HG02588 (cell line): Measurements from ENCODE around the gene ARHGEF40.
"Not testable (repeated sequence)": the region's sequence is repeated elsewhere in the genome, so short reads cannot be mapped to it uniquely, and the experiment has no call there.

ENCODE experiments used
- ATAC-seq: cut with Tn5 transposase; IDR thresholded peaks from one replicate; pipeline ENCODE4 v1.9.1; 2021; ENCODE audit warnings: mild to moderate bottlenecking, moderate library complexity; ENCODE audit not compliant: unreplicated experiment

ARHGEF40 gene

DNA sequence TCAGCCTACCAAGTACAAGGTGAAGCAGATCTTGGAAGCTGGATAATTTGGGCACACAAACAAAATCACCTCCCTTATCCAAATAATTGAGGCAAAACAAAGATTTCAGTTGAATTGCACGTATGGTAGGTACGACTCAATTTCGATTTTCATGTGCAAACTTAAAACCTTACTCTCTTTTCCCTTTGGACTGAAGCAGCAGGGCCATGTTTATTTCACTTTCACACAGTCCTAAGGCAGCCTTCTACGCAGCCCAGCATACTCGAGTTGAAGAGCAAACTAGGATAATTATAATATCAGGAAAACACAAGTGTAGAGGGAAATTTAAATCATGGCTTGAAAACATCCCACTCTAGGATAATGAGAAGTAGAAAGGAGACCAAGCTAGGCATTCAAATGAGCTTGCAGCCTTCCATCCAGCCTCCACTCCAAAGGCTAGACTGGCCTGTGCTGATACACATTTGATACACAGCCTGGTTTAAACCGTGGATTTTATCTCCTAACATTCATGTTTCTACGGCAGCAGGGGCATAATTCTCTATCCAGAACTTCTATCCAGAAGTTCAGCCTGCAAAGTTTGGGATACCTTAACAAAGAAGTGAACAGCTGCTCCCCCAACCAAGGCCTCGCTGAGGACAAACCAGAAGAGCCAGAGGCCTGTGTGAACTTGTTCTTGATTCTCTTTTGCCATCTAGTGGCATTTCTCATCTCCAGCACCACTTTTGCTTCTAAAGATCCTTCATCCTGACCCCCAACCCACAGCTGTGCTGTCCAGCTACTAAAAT, 30.3 kb upstream of the ARHGEF40 start:
- no peak for ATAC-seq

GRCh38 chr14:21040370-21040925, 29.7 kb upstream of the ARHGEF40 start:
- no peak for ATAC-seq

- ATAC-seq: not testable (repeated sequence)
Measured at GRCh38 chr14:21040941-21041340, 29.2 kb upstream of the ARHGEF40 start.

GRCh38 chr14:21041676-21042433, 28.2 kb upstream of the ARHGEF40 start, which contains the start of gene RNASE7:
RNASE7 (plus strand) TSS chr14:21042362; CDS start chr14:21042993, 631 bp downstream.
- no peak for ATAC-seq

DNA sequence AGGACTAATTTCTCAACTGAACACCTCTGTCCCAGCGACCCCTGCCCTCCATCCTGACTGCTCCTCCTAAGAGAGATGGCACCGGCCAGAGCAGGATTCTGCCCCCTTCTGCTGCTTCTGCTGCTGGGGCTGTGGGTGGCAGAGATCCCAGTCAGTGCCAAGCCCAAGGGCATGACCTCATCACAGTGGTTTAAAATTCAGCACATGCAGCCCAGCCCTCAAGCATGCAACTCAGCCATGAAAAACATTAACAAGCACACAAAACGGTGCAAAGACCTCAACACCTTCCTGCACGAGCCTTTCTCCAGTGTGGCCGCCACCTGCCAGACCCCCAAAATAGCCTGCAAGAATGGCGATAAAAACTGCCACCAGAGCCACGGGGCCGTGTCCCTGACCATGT, 27.2 kb upstream of the ARHGEF40 start:
- ATAC-seq: no peak

DNA sequence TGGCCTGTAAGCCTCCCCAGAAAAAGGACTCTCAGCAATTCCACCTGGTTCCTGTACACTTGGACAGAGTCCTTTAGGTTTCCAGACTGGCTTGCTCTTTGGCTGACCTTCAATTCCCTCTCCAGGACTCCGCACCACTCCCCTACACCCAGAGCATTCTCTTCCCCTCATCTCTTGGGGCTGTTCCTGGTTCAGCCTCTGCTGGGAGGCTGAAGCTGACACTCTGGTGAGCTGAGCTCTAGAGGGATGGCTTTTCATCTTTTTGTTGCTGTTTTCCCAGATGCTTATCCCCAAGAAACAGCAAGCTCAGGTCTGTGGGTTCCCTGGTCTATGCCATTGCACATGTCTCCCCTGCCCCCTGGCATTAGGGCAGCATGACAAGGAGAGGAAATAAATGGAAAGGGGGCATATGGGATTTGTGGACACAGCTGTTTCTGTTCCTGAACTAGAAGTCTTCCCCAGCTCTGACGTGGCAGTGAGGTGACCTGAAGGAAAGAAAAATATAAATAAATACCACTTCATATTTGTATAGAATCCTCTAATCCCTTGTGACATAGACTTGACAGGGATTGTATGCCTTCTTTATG, 26.6 kb upstream of the ARHGEF40 start:
- no peak for ATAC-seq

GRCh38 chr14:21043974-21044618, 26.0 kb upstream of the ARHGEF40 start:
- ATAC-seq: no peak

- ATAC-seq: no peak
Measured at GRCh38 chr14:21047378-21047781, 22.7 kb upstream of the ARHGEF40 start.

DNA sequence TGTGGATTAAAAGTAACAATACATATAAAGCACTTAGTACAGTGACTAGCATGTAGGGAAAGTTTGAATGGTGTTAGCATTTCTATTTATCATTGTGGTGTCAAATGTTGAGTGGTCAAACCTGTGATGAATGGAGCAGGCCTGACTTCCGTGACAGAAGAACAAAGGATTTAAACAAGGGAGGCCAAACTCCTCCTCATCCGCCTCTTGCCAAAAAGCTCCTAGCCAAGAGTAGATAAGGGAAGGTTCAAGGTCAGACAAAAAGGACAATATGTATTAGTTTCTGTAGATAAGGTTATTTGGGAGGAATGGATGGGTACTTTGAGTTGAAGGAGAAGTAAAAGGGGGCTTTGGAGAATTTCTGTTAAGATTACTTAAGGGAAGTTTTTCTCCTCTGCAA, 21.5 kb upstream of the ARHGEF40 start:
- ATAC-seq: no peak

- ATAC-seq: no peak
Measured at GRCh38 chr14:21049271-21049673, 20.8 kb upstream of the ARHGEF40 start.

GRCh38 chr14:21050597-21050996, 19.5 kb upstream of the ARHGEF40 start:
- no peak for ATAC-seq

DNA sequence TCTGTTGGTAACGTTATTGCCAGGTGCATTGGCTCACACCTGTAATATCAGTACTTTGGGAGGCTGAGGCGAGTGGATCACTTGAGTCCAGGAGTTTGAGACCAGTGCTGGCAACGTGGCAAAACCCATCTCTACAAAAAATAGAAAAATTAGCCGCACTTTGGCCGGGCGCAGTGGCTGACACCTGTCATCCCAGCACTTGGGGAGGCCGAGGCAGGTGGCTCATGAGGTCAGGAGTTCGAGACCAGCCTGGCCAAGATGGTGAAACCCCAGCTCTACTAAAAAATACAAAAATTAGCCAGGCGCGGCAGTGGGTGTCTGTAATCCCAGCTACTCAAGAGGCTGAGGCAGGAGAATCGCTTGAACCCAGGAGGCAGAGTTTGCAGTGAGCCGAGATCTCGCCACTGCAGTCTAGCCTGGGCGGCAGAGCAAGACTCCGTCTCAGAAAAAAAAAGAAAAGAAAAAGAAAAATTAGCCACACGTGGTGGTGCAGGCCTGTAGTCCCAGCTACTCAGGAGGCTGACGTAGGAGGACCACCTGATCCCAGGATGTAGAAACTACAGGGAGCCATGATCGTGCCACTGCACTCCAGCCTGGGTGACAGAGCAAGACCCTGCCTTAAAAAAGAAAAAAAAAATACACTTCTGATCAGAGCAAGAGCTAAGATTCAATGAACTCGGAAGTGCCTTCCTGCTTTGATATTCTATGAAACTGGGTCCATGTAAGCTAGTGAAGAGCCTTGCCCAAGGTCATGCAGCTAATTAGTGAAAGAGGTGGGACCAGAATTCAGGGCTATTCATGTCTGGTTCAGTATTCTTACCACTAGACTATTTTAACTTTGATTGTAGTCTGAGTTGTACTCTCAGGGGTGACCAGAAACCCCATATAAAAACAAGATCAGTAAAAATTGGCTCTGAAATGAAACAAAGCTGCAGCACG, 16.7 kb upstream of the ARHGEF40 start:
- no peak for ATAC-seq

DNA sequence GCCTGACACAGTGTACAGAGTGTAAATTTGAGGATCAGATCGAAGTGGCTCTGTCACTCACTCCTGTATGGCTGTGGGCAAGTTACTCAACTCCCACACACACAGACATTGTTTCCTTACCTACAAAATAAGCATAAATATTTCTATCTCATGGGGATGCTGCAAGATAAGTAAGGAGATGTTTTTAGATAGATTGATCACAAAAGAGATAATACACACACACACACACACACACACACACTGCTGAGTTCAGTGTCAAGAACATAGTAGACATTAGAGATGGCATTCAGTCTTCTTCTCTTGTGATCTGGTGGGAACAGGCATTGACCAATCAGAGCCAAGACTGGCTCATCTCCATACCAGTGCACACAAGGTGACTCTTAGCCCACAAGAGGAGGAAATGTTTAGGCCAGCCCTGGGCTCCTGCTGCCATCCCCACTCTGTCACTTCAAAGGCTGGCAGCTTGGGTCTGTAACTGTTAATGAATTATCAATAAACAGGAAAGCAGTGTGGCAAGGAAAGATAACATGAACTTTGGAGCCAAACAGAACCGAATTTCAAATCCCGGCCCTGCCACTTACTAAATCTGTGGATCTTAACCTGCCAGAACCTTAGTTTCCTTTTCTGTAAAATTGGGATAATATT, 15.9 kb upstream of the ARHGEF40 start:
- no peak for ATAC-seq

GRCh38 chr14:21054768-21055145, 15.3 kb upstream of the ARHGEF40 start:
- no peak for ATAC-seq

DNA sequence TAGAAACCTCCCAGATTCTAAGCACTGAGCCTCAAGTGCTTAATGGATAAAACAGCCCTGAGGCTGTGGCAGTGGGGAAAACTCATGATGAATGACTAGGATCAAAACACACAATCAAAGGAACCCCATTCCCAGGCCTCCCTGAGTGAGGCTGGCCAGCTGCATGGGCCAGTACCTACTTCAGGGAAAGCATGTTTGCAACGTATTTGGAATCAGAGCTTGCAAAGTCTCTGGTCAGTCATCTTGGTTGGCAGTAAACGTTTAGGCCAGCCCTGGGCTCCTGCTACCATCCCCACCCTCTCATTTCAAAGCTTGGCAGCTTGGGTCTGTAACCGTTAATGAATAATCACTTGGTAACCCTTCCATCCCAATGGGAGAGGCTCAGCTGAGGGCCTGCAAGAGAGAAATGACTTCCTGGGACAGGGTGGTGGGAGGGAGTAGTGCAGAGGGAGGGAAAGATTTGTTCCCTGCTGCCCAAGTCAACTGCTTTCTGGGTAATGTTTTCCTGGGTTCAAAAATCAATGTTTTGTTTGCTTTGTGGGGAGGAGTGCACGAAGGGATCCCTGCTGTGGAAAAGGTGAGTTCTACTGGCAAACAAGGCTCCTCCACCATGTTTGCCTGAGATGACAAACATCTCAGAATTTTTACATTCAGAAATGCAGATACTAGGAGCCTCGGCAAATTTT, 14.5 kb upstream of the ARHGEF40 start:
- ATAC-seq: no peak

- ATAC-seq: no peak
Measured at GRCh38 chr14:21056520-21057163, 13.5 kb upstream of the ARHGEF40 start.

GRCh38 chr14:21057803-21058675, 12.1 kb upstream of the ARHGEF40 start, which contains the start of gene RNASE8:
RNASE8 (plus strand) TSS chr14:21057822; CDS start chr14:21057893, 71 bp downstream.
- ATAC-seq: no peak
